Astrocyte (in vitro differentiated cells and primary cell): Measurements from ENCODE around the gene AEBP2.

Experiments
- EZH2 ChIP-seq: IDR thresholded peaks from 2 replicates; pipeline ENCODE4 v1.6.1; 2012; ENCODE audit warnings: mild to moderate bottlenecking, low read length, inconsistent platforms; ENCODE audit not compliant: insufficient read depth
- TF ChIP-seq, protein P1 (sequence below): IDR thresholded peaks from 2 replicates; pipeline ENCODE4 v1.5.1; 2011; ENCODE audit warnings: low read depth, mild to moderate bottlenecking, inconsistent platforms, low read length, moderate library complexity; ENCODE audit not compliant: insufficient read depth

DNA sequence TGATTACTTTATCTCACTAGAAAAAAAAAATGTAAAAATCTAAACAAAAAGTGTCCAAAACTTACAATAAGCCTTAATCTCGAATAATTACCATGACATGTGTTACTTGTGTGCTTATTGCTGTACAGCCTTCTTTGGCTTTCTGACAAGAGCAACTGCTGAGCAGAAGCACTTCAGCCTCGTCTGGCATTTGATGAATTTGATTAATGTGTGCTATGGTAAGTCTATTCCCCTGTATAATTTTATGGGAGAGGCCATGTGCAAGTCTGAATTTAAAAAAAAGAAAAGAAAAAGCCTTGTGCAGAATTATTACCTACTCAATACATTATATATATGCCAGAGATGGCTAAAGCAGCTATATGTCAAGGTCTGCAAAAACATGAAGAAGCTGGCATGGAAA lies 113.9 kb downstream of the AEBP2 start:
- TF ChIP-seq, protein P1, sequence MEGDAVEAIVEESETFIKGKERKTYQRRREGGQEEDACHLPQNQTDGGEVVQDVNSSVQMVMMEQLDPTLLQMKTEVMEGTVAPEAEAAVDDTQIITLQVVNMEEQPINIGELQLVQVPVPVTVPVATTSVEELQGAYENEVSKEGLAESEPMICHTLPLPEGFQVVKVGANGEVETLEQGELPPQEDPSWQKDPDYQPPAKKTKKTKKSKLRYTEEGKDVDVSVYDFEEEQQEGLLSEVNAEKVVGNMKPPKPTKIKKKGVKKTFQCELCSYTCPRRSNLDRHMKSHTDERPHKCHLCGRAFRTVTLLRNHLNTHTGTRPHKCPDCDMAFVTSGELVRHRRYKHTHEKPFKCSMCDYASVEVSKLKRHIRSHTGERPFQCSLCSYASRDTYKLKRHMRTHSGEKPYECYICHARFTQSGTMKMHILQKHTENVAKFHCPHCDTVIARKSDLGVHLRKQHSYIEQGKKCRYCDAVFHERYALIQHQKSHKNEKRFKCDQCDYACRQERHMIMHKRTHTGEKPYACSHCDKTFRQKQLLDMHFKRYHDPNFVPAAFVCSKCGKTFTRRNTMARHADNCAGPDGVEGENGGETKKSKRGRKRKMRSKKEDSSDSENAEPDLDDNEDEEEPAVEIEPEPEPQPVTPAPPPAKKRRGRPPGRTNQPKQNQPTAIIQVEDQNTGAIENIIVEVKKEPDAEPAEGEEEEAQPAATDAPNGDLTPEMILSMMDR: no peak
- no peak for TF ChIP-seq EZH2
